ENCODE measurements around the gene FAM184A. TPM values are rescaled to one million over a fixed set of nuclear protein-coding genes. Genes with fewer than 3 reads are reported as not detected.

FAM184A gene
- total RNA-seq, 1 experiment from 2014 or later, result 8.6 TPM

DNA sequence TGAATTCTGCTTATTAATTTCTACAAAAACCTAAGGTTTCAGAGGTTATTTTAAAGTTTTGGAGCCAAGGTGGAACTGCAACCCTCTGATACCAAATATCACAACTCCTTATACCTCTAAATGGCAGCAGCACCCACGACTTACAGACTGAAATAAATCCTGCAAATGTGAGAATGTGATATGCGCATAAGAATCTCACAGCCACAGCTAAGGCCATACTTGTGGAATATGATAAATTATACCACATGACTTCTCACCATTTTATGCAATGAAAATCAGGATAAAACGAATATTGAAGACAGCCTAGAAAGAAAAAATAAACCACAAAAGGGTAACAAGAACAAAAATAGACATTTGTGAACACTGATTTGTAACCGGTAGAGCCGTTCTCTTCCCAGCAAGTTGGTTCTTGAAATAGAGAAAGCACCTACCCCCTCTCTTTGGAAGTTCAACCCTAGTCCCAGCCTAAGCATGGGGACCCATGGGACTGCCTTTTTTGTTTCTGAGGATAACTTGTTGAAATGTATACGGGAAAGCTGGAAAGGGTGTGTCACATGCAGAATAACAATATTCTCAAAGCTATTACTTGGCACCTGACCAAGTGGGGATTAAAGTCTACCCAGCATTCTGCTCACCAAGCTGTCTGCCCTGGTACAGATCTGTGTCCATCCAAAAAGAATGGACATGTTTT is 96.4 kb downstream of the FAM184A start:
- CTCF ChIA-PET, result no interaction called here
- TF ChIP-seq CTCF (IDR thresholded peaks at IDR 0.05; ENCODE audit: unreplicated experiment), result no peak
- Mint-ChIP-seq H3K36me3 (ENCODE audit: insufficient read depth, unreplicated experiment) (no peaks in the 10 kb centered on the region), H3K27ac (ENCODE audit: unreplicated experiment) (no peak overlapping the region), H3K4me3 (ENCODE audit: low read depth, unreplicated experiment) (no peak overlapping the region), H3K9me3 (ENCODE audit: low read depth, unreplicated experiment) (no peaks in the 10 kb centered on the region), H3K4me1 (ENCODE audit: low read depth, unreplicated experiment) (no peaks in the 10 kb centered on the region), H3K27me3 (ENCODE audit: unreplicated experiment) (no peaks in the 10 kb centered on the region)
- no TSS peak for BruUV-seq (replicated peaks)
- intact Hi-C loops (cut with micrococcal nuclease; ENCODE audit: unreplicated experiment), result no loop called here
- no peak for DNase-seq

- intact Hi-C loops (cut with micrococcal nuclease; ENCODE audit: unreplicated experiment), result no loop called here
- Mint-ChIP-seq H3K27me3 (ENCODE audit: unreplicated experiment) (no peaks in the 10 kb centered on the region), H3K4me1 (ENCODE audit: low read depth, unreplicated experiment) (no peaks in the 10 kb centered on the region), H3K36me3 (ENCODE audit: insufficient read depth, unreplicated experiment) (no peaks in the 10 kb centered on the region), H3K4me3 (ENCODE audit: low read depth, unreplicated experiment) (no peak overlapping the region), H3K9me3 (ENCODE audit: low read depth, unreplicated experiment) (no peaks in the 10 kb centered on the region), H3K27ac (ENCODE audit: unreplicated experiment) (no peak overlapping the region)
- CTCF ChIA-PET, result no interaction called here
- peak; percentile 6 for DNase-seq
- no peak for TF ChIP-seq CTCF (IDR thresholded peaks at IDR 0.05; ENCODE audit: unreplicated experiment)
- BruUV-seq (replicated peaks), result no TSS peak
These were observed 98.4 kb downstream of the FAM184A start for GRCh38 chr6:118980063-118980462.

DNA sequence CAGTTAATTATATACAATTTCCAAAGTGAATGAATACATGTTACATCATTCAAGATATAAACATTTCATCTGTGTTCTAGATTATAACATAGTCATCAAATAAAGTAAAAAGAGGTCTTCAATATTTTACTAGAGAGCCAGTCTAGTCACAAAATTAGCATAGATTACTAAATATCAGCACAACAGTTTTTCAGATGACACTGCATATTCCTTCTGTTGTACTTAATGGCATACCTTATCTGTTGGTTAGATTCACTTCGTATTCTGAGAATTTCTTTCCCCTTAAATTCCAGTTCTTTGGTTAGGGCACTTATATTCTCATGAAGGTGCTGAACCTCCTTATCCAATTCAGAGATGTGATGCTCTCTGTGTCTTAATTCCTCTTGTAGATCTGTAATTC is 103.7 kb downstream of the FAM184A start:
- no peak for DNase-seq
- H3K27me3 Mint-ChIP-seq (ENCODE audit: unreplicated experiment), result no peaks in the 10 kb centered on the region
- intact Hi-C loops (cut with micrococcal nuclease; ENCODE audit: unreplicated experiment), result no loop called here
- no peak overlapping the region for H3K27ac Mint-ChIP-seq (ENCODE audit: unreplicated experiment)
- H3K4me3 Mint-ChIP-seq (ENCODE audit: low read depth, unreplicated experiment), result no peak overlapping the region
- H3K9me3 Mint-ChIP-seq (ENCODE audit: low read depth, unreplicated experiment), result no peaks in the 10 kb centered on the region
- H3K4me1 Mint-ChIP-seq (ENCODE audit: low read depth, unreplicated experiment), result no peaks in the 10 kb centered on the region
- TF ChIP-seq CTCF (IDR thresholded peaks at IDR 0.05; ENCODE audit: unreplicated experiment), result no peak
- CTCF ChIA-PET, result no interaction called here
- BruUV-seq (replicated peaks), result no TSS peak
- H3K36me3 Mint-ChIP-seq (ENCODE audit: insufficient read depth, unreplicated experiment), result no peaks in the 10 kb centered on the region

- CTCF ChIA-PET, result no interaction called here
- H3K36me3 Mint-ChIP-seq (ENCODE audit: insufficient read depth, unreplicated experiment), result no peaks in the 10 kb centered on the region
- intact Hi-C loops (cut with micrococcal nuclease; ENCODE audit: unreplicated experiment), result no loop called here
These were observed 106.8 kb downstream of the FAM184A start for GRCh38 chr6:118971682-118972081.

More at GRCh38 chr6:118971682-118972081, 106.8 kb downstream of the FAM184A start:
- H3K4me3 Mint-ChIP-seq (ENCODE audit: low read depth, unreplicated experiment), result no peak overlapping the region
- H3K4me1 Mint-ChIP-seq (ENCODE audit: low read depth, unreplicated experiment), result no peaks in the 10 kb centered on the region
- BruUV-seq (replicated peaks), result no TSS peak
- no peaks in the 10 kb centered on the region for H3K27me3 Mint-ChIP-seq (ENCODE audit: unreplicated experiment)
- no peaks in the 10 kb centered on the region for H3K9me3 Mint-ChIP-seq (ENCODE audit: low read depth, unreplicated experiment)
- H3K27ac Mint-ChIP-seq (ENCODE audit: unreplicated experiment), result no peak overlapping the region
- no peak for TF ChIP-seq CTCF (IDR thresholded peaks at IDR 0.05; ENCODE audit: unreplicated experiment)
- DNase-seq, result no peak

All from Calu3 (cell line).